Loucy (cell line): Measurements from ENCODE around the gene TMEM184A.

Source experiments
- H2AFZ ChIP-seq: fragments of 200-600 bp; sonication (generic); 2 replicates; pipeline ENCODE4 v1.6.0; 2016; ENCODE audit warnings: antibody characterized with exemption, mild to moderate bottlenecking, low read length, moderate library complexity
- H3F3A ChIP-seq: fragments of 200-600 bp; 2 replicates; pipeline ENCODE4 v1.6.0; 2016; ENCODE audit warnings: antibody characterized with exemption, low read depth, mild to moderate bottlenecking
- H3K27me3 ChIP-seq: fragments of 200-600 bp; sonication (generic); 2 replicates; pipeline ENCODE4 v1.6.1; 2014; ENCODE audit warnings: low read length, mild to moderate bottlenecking; ENCODE audit not compliant: insufficient read depth, poor library complexity, severe bottlenecking
- H3K36me3 ChIP-seq: fragments of 200-600 bp; sonication (generic); 2 replicates; pipeline ENCODE4 v1.6.1; 2016; ENCODE audit warnings: low read length; ENCODE audit not compliant: insufficient read depth
- H3K4me1 ChIP-seq: fragments of 200-600 bp; sonication (generic); 2 replicates; pipeline ENCODE4 v1.5.1; 2014; ENCODE audit warnings: low read length, mild to moderate bottlenecking; ENCODE audit not compliant: insufficient read depth, poor library complexity, severe bottlenecking
- H3K4me2 ChIP-seq: fragments of 200-600 bp; sonication (generic); 2 replicates; pipeline ENCODE4 v1.6.0; 2014; ENCODE audit warnings: antibody characterized with exemption, low read length, low read depth, mild to moderate bottlenecking; ENCODE audit not compliant: poor library complexity, severe bottlenecking
- H3K4me3 ChIP-seq: fragments of 200-600 bp; sonication (generic); 2 replicates; pipeline ENCODE4 v1.5.1; 2014; ENCODE audit warnings: low read length, mild to moderate bottlenecking, mixed read lengths; ENCODE audit not compliant: poor library complexity, severe bottlenecking
- H3K79me2 ChIP-seq: fragments of 200-600 bp; sonication (generic); 2 replicates; pipeline ENCODE4 v1.6.1; 2014; ENCODE audit warnings: low read length; ENCODE audit not compliant: insufficient read depth
- H3K9ac ChIP-seq: fragments of 200-600 bp; sonication (generic); 2 replicates; pipeline ENCODE4 v1.6.0; 2014; ENCODE audit warnings: mild to moderate bottlenecking, low read depth, low read length, moderate library complexity; ENCODE audit not compliant: poor library complexity, severe bottlenecking
- H3K9me2 ChIP-seq: fragments of 200-600 bp; sonication (generic); replicated peaks from 2 replicates; pipeline ENCODE4 v1.6.1; 2016; ENCODE audit warnings: low read depth, low read length, mixed read lengths
- H3K9me3 ChIP-seq: fragments of 200-600 bp; sonication (generic); 2 replicates; pipeline ENCODE4 v1.6.1; 2014; ENCODE audit warnings: mild to moderate bottlenecking, antibody characterized with exemption, low read length, low read depth; ENCODE audit not compliant: insufficient read depth
- H4K20me1 ChIP-seq: fragments of 200-600 bp; sonication (generic); 2 replicates; pipeline ENCODE4 v1.6.0; 2014; ENCODE audit warnings: antibody characterized with exemption, low read length, mild to moderate bottlenecking; ENCODE audit not compliant: insufficient read depth, poor library complexity, severe bottlenecking
- EZH2phosphoT487 ChIP-seq: fragments of 200-600 bp; IDR thresholded peaks from 2 replicates; pipeline ENCODE4 v1.6.1; 2018; ENCODE audit warnings: antibody characterized with exemption, mild to moderate bottlenecking, moderate library complexity, borderline replicate concordance
- TF ChIP-seq, protein P1 (sequence below): fragments of 200-600 bp; sonication (generic); conservative IDR thresholded peaks from 2 replicates; pipeline ENCODE4 v1.5.1; 2014; ENCODE audit warnings: mild to moderate bottlenecking, antibody characterized with exemption, low read length

Gene TMEM184A

DNA sequence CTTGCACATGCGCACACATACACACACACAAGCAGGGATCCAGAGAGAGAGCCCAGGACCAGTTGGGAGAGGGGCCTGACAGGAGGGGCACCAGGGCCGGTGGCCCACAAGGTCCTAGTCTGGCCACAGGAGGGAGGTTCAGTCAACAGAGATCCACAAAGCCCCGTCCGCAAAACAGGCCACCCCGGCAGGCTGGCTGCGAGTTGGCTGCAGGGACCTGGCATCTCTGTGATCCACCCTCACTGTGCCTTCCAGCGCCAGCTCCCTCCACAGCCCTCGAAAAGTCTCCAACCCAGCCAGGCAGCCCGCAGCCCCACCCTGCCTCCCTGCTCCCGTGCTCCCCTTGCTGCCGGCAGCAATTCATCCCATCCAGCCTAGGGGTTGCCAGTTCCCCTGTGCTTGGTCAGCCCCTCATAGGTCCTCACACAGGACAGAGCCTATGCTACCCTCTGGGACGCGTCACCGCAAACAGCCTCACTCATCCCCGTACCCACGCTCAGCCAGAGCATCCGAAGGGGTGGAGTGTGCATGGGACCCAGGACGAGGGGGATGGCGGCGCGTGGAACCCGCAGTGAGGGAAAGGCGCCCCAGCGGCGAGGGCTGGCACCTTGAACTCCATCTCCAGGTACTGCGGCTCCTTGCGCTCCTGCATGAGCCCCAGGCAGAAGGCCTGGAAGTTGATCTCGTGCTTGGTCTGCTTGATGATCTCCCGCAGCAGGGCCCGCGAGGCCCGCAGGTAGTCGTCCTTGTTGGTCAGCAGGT lies 59.3 kb downstream of the TMEM184A start:
- Histone ChIP-seq H3K27me3 (no peaks in the 10 kb centered on the region), H3K4me2 (no peak overlapping the region), H4K20me1 (peaks cover 22% of the 10 kb centered on the region), H3K4me3 (no peak overlapping the region), H3K9me3 (no peaks in the 10 kb centered on the region), H2AFZ (no peak overlapping the region), H3K79me2 (peaks cover 15% of the 10 kb centered on the region), H3K9me2 (no peaks in the 10 kb centered on the region), H3K36me3 (peaks cover 75% of the 10 kb centered on the region; the same call in 1 of the 2 replicates), H3K4me1 (peaks cover 1% of the 10 kb centered on the region), H3K9ac (no peak overlapping the region), H3F3A (no peaks in the 10 kb centered on the region)
- TF ChIP-seq, protein P1, sequence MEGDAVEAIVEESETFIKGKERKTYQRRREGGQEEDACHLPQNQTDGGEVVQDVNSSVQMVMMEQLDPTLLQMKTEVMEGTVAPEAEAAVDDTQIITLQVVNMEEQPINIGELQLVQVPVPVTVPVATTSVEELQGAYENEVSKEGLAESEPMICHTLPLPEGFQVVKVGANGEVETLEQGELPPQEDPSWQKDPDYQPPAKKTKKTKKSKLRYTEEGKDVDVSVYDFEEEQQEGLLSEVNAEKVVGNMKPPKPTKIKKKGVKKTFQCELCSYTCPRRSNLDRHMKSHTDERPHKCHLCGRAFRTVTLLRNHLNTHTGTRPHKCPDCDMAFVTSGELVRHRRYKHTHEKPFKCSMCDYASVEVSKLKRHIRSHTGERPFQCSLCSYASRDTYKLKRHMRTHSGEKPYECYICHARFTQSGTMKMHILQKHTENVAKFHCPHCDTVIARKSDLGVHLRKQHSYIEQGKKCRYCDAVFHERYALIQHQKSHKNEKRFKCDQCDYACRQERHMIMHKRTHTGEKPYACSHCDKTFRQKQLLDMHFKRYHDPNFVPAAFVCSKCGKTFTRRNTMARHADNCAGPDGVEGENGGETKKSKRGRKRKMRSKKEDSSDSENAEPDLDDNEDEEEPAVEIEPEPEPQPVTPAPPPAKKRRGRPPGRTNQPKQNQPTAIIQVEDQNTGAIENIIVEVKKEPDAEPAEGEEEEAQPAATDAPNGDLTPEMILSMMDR, result no peak
- no peak for TF ChIP-seq EZH2phosphoT487

DNA sequence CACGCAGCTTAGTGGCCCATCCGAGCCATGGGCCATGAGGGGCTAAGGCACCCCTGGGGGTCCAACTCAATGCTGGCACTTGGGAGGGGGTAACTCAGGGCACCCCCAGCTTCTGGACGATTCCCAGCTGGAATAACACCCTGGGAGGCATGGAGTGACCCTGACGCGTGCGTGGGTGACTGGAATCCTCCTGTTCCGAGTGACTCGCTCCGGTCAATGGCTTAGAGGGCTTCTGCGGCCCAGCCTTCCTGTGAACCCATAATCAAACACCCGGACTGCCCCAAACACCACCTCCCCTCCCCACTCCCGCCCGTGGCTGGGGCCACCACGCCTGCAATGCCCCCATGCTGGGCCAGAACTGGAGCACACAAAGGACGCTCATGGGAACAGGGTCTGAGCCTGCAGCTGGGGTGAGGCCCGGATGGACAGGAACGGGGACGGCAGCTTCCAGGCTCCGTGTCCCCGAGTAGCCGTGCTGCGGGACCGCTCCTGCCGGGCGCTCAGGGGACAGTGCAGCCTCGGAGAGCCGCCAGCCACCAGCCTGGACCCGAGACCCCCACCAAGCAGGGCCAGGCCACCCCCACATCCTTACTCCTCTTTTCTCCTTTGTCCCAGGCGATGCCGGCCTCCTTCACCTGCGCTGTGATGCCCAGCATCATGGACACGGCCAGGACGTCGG lies 60.3 kb downstream of the TMEM184A start:
- no peaks in the 10 kb centered on the region for H3F3A ChIP-seq
- no peak overlapping the region for H2AFZ ChIP-seq
- H3K9ac ChIP-seq, result no peak overlapping the region
- H3K36me3 ChIP-seq, result peaks cover 82% of the 10 kb centered on the region; the same call in 1 of the 2 replicates
- no peaks in the 10 kb centered on the region for H3K27me3 ChIP-seq
- TF ChIP-seq, protein P1, result no peak
- TF ChIP-seq EZH2phosphoT487, result no peak
- H4K20me1 ChIP-seq, result peaks cover 14% of the 10 kb centered on the region
- no peak overlapping the region for H3K4me2 ChIP-seq
- H3K4me1 ChIP-seq, result no peaks in the 10 kb centered on the region
- peaks cover 6% of the 10 kb centered on the region; the same call in 1 of the 2 replicates for H3K79me2 ChIP-seq
- H3K4me3 ChIP-seq, result no peak overlapping the region
- no peaks in the 10 kb centered on the region for H3K9me3 ChIP-seq
- H3K9me2 ChIP-seq, result no peaks in the 10 kb centered on the region

DNA sequence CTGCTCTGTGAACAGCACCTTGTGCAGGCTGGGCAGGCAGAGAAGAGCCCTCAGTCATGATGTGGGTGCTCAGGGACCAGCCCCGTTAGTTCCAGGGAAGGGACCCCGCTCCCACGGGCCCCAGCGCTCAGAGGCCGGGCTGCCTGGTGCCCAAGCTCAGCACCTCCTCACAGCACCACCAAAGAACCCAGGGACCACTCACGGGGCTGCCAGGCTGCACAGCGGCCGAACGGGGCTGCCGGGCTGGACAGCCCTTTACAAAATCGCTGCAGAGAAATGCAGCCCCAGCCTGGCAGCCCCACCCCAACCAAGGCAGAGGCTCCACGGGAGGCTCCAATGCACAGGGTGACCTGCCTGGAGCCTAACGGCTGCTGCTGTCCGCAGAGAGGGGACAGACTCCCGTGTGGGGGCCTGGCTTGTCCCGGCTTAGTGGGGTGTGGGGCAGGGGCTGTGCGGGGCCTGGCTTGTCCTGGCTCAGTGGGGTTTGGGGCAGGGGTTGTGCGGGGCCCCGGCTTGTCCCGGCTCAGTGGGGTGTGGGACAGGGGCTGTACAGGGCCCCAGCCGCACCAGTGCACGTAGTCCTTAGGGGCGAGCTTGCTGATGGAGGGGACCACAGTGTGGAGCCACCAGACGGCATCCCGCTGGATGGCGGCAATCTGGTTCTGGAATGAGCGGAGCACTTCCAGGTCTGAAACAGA lies 61.0 kb downstream of the TMEM184A start:
- no peaks in the 10 kb centered on the region for H3K79me2 ChIP-seq
- no peaks in the 10 kb centered on the region for H3K4me1 ChIP-seq
- no peaks in the 10 kb centered on the region for H3K27me3 ChIP-seq
- H4K20me1 ChIP-seq, result peaks cover 7% of the 10 kb centered on the region
- peaks cover 82% of the 10 kb centered on the region; the same call in 1 of the 2 replicates for H3K36me3 ChIP-seq
- H3K4me2 ChIP-seq, result no peak overlapping the region
- H3K9me2 ChIP-seq, result no peaks in the 10 kb centered on the region
- TF ChIP-seq EZH2phosphoT487, result no peak
- TF ChIP-seq, protein P1, result no peak
- no peaks in the 10 kb centered on the region for H3K9me3 ChIP-seq
- no peak overlapping the region for H3K4me3 ChIP-seq
- H3F3A ChIP-seq, result no peaks in the 10 kb centered on the region
- no peak overlapping the region for H2AFZ ChIP-seq
- no peak overlapping the region for H3K9ac ChIP-seq
